ENCODE data around the gene UCN2. TPM values are rescaled to one million over a fixed set of nuclear protein-coding genes. Genes with fewer than 3 reads are reported as not detected.

UCN2 gene
- total RNA-seq, 1 donor: 6.0 TPM

DNA sequence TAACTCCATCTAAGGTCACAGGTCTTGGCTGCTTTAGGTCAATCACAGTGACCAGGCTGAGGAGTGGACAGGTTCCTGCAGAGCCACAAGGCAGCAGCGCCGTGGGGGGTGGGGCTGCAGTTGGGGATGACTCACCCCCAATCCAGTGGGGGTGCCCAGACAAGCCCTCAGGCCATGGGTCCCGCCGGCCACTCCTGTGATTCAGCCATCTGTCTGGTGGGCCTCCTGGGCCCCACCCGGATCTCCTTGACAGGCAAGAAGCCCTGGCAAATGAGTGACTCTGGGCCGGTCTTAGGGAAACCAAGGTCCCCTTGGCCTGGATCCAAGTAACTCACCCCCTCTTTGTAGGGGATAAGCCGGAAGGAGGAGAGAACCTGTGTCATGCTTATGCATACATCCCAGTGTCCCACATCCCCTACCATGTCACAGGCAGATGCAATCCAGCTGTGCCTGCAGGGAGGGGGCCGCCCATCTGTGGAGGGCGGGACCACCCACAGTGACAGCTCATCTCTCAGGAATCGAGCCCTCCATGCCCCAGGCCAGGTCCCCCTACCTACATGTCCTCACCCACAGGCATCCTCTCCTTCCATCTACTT lies 32.0 kb upstream of the UCN2 start:
- TF ChIP-seq, protein P1, sequence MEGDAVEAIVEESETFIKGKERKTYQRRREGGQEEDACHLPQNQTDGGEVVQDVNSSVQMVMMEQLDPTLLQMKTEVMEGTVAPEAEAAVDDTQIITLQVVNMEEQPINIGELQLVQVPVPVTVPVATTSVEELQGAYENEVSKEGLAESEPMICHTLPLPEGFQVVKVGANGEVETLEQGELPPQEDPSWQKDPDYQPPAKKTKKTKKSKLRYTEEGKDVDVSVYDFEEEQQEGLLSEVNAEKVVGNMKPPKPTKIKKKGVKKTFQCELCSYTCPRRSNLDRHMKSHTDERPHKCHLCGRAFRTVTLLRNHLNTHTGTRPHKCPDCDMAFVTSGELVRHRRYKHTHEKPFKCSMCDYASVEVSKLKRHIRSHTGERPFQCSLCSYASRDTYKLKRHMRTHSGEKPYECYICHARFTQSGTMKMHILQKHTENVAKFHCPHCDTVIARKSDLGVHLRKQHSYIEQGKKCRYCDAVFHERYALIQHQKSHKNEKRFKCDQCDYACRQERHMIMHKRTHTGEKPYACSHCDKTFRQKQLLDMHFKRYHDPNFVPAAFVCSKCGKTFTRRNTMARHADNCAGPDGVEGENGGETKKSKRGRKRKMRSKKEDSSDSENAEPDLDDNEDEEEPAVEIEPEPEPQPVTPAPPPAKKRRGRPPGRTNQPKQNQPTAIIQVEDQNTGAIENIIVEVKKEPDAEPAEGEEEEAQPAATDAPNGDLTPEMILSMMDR (IDR thresholded peaks at IDR 0.05; ENCODE audit: insufficient read depth, low read depth, low read length): no peak
- DNase-seq (ENCODE audit: low read depth): peak; percentile 87
- peak overlapping the region; percentile 54 for H3K4me3 ChIP-seq (ENCODE audit: low read depth, low read length)

DNA sequence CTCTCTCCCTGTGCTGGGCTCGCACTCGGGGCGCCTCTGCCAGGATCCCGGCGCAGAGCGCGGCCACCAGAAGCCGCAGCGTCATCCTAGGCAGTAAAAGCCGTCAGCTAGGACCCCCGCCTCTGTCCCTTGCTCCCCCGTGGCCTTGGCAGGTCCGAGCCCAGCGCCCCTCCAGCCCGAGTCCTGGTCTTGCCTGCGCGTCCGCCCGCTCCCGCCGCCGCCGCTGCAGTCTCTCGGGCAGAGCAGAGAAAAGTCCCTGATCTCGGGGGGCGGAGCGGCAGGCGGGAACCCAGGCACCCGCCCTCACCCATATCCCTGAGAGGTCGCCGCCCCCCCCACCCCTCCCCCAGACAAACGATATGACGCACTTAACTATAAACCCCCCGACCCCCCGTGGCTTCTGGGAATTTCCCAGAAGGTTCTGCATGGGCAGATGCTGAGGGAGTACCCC lies 31.5 kb upstream of the UCN2 start, which contains the start of gene COL7A1:
Gene COL7A1 (minus strand): TSS at position 255 of the 451 bp plus-strand sequence. CDS start 170 bp downstream, at position 85.
- TF ChIP-seq, protein P1 (IDR thresholded peaks at IDR 0.05; ENCODE audit: insufficient read depth, low read depth, low read length): no peak
- no peak for DNase-seq (ENCODE audit: low read depth)
- peak within 1 kb of the TSS; percentile 54 for H3K4me3 ChIP-seq (ENCODE audit: low read depth, low read length)

- DNase-seq (ENCODE audit: low read depth): peak; percentile 34
- TF ChIP-seq, protein P1 (IDR thresholded peaks at IDR 0.05; ENCODE audit: insufficient read depth, low read depth, low read length): no peak
- peak overlapping the region; percentile 54 for H3K4me3 ChIP-seq (ENCODE audit: low read depth, low read length)
Measured at GRCh38 chr3:48594417-48595049, 31.0 kb upstream of the UCN2 start.

DNA sequence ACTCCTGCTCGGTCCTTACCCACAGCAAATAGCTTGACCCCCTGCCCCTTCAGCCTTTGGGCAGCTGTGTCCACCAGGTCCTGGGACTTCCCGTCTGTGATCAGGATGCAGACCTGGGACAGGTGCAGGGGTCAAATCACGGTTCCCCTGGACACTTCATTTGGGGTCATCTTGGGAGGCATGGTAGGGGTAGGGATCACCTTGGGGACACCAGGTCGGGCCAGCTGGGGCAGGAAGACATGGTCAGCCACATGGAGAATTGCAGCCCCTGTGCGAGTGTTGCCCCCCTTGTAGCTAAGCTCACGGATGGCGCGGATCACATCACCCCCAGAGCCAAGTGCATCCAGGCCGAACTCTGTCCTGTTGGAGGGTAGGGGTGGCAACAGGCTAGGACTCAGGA lies 29.8 kb upstream of the UCN2 start:
- TF ChIP-seq, protein P1 (IDR thresholded peaks at IDR 0.05; ENCODE audit: insufficient read depth, low read depth, low read length): no peak
- DNase-seq (ENCODE audit: low read depth): no peak
- peak overlapping the region; percentile 54 for H3K4me3 ChIP-seq (ENCODE audit: low read depth, low read length)

DNA sequence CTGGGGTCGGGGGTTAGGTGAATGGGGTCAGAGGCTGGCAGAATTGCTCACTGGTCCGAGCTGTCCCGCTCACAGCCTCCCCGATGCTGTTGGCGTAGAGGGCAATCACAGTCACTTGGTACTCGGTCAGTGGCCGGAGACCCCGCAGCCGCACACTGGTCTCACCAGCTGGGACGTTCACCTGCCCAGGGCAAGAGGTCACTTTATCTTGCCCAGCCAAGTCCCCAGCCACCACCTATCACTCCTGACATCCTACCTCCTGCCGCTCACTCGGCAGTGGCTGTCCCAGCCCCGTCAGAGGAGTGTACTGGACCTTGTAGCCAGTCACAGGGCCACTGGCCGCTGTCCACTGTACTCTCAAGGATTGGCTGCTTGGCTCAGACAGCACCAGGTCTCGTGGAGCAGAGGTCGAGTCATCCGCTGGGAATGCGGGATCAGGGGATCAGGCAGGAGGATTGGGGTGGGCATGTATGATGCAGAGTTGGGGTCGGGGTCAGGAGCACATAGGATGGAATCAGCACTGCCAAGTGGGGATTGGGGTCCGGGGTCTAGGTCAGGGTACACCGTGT lies 29.0 kb upstream of the UCN2 start:
- DNase-seq (ENCODE audit: low read depth): no peak
- no peak overlapping the region for H3K4me3 ChIP-seq (ENCODE audit: low read depth, low read length)
- TF ChIP-seq, protein P1 (IDR thresholded peaks at IDR 0.05; ENCODE audit: insufficient read depth, low read depth, low read length): no peak

GRCh38 chr3:48591886-48592518 lies 28.4 kb upstream of the UCN2 start:
- H3K4me3 ChIP-seq (ENCODE audit: low read depth, low read length): no peak overlapping the region
- TF ChIP-seq, protein P1 (IDR thresholded peaks at IDR 0.05; ENCODE audit: insufficient read depth, low read depth, low read length): no peak
- no peak for DNase-seq (ENCODE audit: low read depth)
